Measurements from ENCODE around the gene ABCC3.
"Not testable (repeated sequence)": the region's sequence is repeated elsewhere in the genome, so short reads cannot be mapped to it uniquely, and the experiment has no call there.

Gene ABCC3

GRCh38 chr17:50687200-50688066 is 52.8 kb downstream of the ABCC3 start:
- no peak for DNase-seq

- no peak for DNase-seq
Observed at GRCh38 chr17:50688245-50688644, 53.6 kb downstream of the ABCC3 start.

- DNase-seq, result no peak
Observed at GRCh38 chr17:50689251-50689650, 54.6 kb downstream of the ABCC3 start.

- DNase-seq, result no peak
Observed at GRCh38 chr17:50689956-50690886, 55.5 kb downstream of the ABCC3 start.

GRCh38 chr17:50690887-50691549 is 56.3 kb downstream of the ABCC3 start:
- no peak for DNase-seq

- DNase-seq, result no peak
Observed at GRCh38 chr17:50691550-50692447, 57.1 kb downstream of the ABCC3 start.

GRCh38 chr17:50692448-50693035 is 57.9 kb downstream of the ABCC3 start:
- DNase-seq, result no peak

GRCh38 chr17:50693036-50693682 is 58.5 kb downstream of the ABCC3 start:
- DNase-seq, result no peak

- DNase-seq, result no peak
Observed at GRCh38 chr17:50696365-50696879, 61.7 kb downstream of the ABCC3 start.

GRCh38 chr17:50697062-50697461 is 62.4 kb downstream of the ABCC3 start:
- no peak for DNase-seq

GRCh38 chr17:50697663-50698272 is 63.1 kb downstream of the ABCC3 start:
- DNase-seq, result no peak

- DNase-seq, result no peak
Observed at GRCh38 chr17:50699410-50699809, 64.7 kb downstream of the ABCC3 start.

GRCh38 chr17:50703162-50703561 is 68.5 kb downstream of the ABCC3 start:
- DNase-seq, result no peak

GRCh38 chr17:50707289-50708049 is 72.8 kb downstream of the ABCC3 start, which contains the start of gene ANKRD40:
Gene ANKRD40, minus strand, starts transcription at chr17:50707914. Its CDS starts 260 bp downstream, at chr17:50707654.
- peak; percentile 86 for DNase-seq

- peak; percentile 45 for DNase-seq
Observed at GRCh38 chr17:50708050-50709000, 73.6 kb downstream of the ABCC3 start.

- DNase-seq, result not testable (repeated sequence)
Observed at GRCh38 chr17:50709053-50709452, 74.4 kb downstream of the ABCC3 start.

- no peak for DNase-seq
Observed at GRCh38 chr17:50710025-50710424, 75.3 kb downstream of the ABCC3 start.

- DNase-seq, result no peak
Observed at GRCh38 chr17:50710650-50711049, 76.0 kb downstream of the ABCC3 start.

Data from NCI-H1092 treated with DMSO at 0.1 percent for 48 hours (cell line).